HepG2 (cell line): ENCODE measurements around the gene NAALADL1. TPM values are rescaled to one million over a fixed set of nuclear protein-coding genes. Genes with fewer than 3 reads are reported as not detected.

Source experiments
- CEBPZ ChIP-seq: IDR thresholded peaks from 2 replicates; pipeline ENCODE4 v1.6.1; 2012; ENCODE audit warnings: low read length, improper control_type of control experiment
- FOXC1 ChIP-seq: sonication (generic); formaldehyde crosslinking; IDR thresholded peaks from 2 replicates; pipeline ENCODE4 v1.8.0; 2022; ENCODE audit warnings: mild to moderate bottlenecking, missing genetic modification reagents, borderline replicate concordance
- FUBP1 ChIP-seq: sonication (generic); formaldehyde crosslinking; IDR thresholded peaks from 2 replicates; pipeline ENCODE4 v1.5.1; 2020; ENCODE audit warnings: missing genetic modification reagents, mild to moderate bottlenecking, borderline replicate concordance
- HNF1B ChIP-seq: sonication (generic); formaldehyde crosslinking; IDR thresholded peaks from 2 replicates; pipeline ENCODE4 v1.5.1; 2020; ENCODE audit warnings: mild to moderate bottlenecking, moderate library complexity, missing genetic modification reagents
- HOXD1 ChIP-seq: sonication (generic); formaldehyde crosslinking; IDR thresholded peaks from 2 replicates; pipeline ENCODE4 v1.5.0; 2020; ENCODE audit warnings: missing genetic modification reagents
- MATR3 ChIP-seq: sonication (generic); formaldehyde crosslinking; IDR thresholded peaks from 2 replicates; pipeline ENCODE4 v1.4.0; 2020; ENCODE audit warnings: missing genetic modification reagents
- MED8 ChIP-seq: sonication (generic); formaldehyde crosslinking; IDR thresholded peaks from 2 replicates; pipeline ENCODE4 v1.8.1; 2023; ENCODE audit warnings: mild to moderate bottlenecking, missing genetic modification reagents; ENCODE audit not compliant: insufficient replicate concordance
- NCOA2 ChIP-seq: sonication (generic); formaldehyde crosslinking; IDR thresholded peaks from 2 replicates; pipeline ENCODE4 v1.8.0; 2022; ENCODE audit warnings: inconsistent platforms
- NPAS2 ChIP-seq: sonication (generic); formaldehyde crosslinking; IDR thresholded peaks from 2 replicates; pipeline ENCODE4 v1.8.0; 2022; ENCODE audit warnings: mild to moderate bottlenecking, missing genetic modification reagents, borderline replicate concordance
- RBM22 ChIP-seq: fragments of 200-400 bp; formaldehyde crosslinking; optimal IDR thresholded peaks from 2 replicates; pipeline ENCODE3; 2017; ENCODE audit warnings: mild to moderate bottlenecking, low read length, moderate library complexity
- SIN3B ChIP-seq: fragments of 150-350 bp; IDR thresholded peaks from 2 replicates; pipeline ENCODE4 v1.6.1; 2014; ENCODE audit warnings: low read length
- SIX1 ChIP-seq: sonication (generic); formaldehyde crosslinking; IDR thresholded peaks from 2 replicates; pipeline ENCODE4 v1.4.0; 2020; ENCODE audit warnings: missing genetic modification reagents, borderline replicate concordance
- XBP1 ChIP-seq: sonication (generic); formaldehyde crosslinking; IDR thresholded peaks from 2 replicates; pipeline ENCODE4 v1.5.0; 2020; ENCODE audit warnings: missing genetic modification reagents
- YEATS4 ChIP-seq: sonication (generic); formaldehyde crosslinking; IDR thresholded peaks from 2 replicates; pipeline ENCODE4 v1.4.0; 2020; ENCODE audit warnings: missing genetic modification reagents, borderline replicate concordance
- ZBTB1 ChIP-seq: sonication (generic); formaldehyde crosslinking; IDR thresholded peaks from 2 replicates; pipeline ENCODE4 v1.4.0; 2020; ENCODE audit warnings: missing genetic modification reagents, borderline replicate concordance
- ZBTB26 ChIP-seq: IDR thresholded peaks from 2 replicates; pipeline ENCODE4 v1.6.1; 2016; ENCODE audit warnings: missing compliant biosample characterization, missing genetic modification reagents, borderline replicate concordance
- ZBTB3 ChIP-seq: sonication (generic); formaldehyde crosslinking; IDR thresholded peaks from 2 replicates; pipeline ENCODE4 v1.4.0; 2020; ENCODE audit warnings: low read depth, mild to moderate bottlenecking, moderate library complexity, missing genetic modification reagents, borderline replicate concordance
- ZBTB38 ChIP-seq: sonication (generic); formaldehyde crosslinking; IDR thresholded peaks from 2 replicates; pipeline ENCODE4 v1.5.1; 2020; ENCODE audit warnings: mild to moderate bottlenecking, missing genetic modification reagents
- ZNF543 ChIP-seq: sonication (generic); formaldehyde crosslinking; IDR thresholded peaks from 2 replicates; pipeline ENCODE4 v1.4.0; 2020; ENCODE audit warnings: mild to moderate bottlenecking, missing genetic modification reagents
- ZNF784 ChIP-seq: sonication (generic); formaldehyde crosslinking; IDR thresholded peaks from 2 replicates; pipeline ENCODE4 v1.5.1; 2020; ENCODE audit warnings: missing genetic modification reagents, mild to moderate bottlenecking, borderline replicate concordance
- polyA plus RNA-seq, 8 experiments: library from polyadenylated mRNA; depleted of rRNA in 3 of 8; stranded (reverse) in 7 of 8; unstranded in 1 of 8; fragments of >200 nt; fragmentation: Illumina TruSeq in 4 of 8; extraction: Trizol in 4 of 8; gene quantifications; 2 replicates each; pipeline versions ENCODE4 v1.2.1 to v1.2.3, GENCODE V29; 2011 to 2016; ENCODE audit warnings: low read depth in 4 of 8, missing spikeins in 1 of 8, mixed read lengths in 1 of 8; ENCODE audit not compliant: insufficient read depth in 1 of 8
- total RNA-seq, 5 experiments: library from RNA; depleted of rRNA; stranded (reverse); fragments of >200 nt; fragmentation: Illumina TruSeq; extraction: Trizol; gene quantifications; 2 replicates each; pipeline ENCODE4 v1.2.3, GENCODE V29; 2016; ENCODE audit warnings: low read depth in 1 of 5

The NAALADL1 gene
- total and polyA plus RNA-seq, 2 of the 13 experiments (the other 11 are each of a cell fraction or from before 2014, with no cell fraction given) = 9.3 to 33.9 TPM

GRCh38 chr11:64996710-64997380 lies 61.5 kb downstream of the NAALADL1 start, which contains the start of gene BATF2 (continued):
- TF ChIP-seq ZNF543 (CRISPR knock-in tag) (peak; percentile 48; the same call in 1 of the 2 replicates), HOXD1 (CRISPR knock-in tag) (no peak), NPAS2 (CRISPR knock-in tag) (no peak), FOXC1 (CRISPR knock-in tag) (no peak), ZNF784 (CRISPR knock-in tag) (0 out of 2 replicates have a peak, but pooled peaks have one; percentile 17), ZBTB38 (CRISPR knock-in tag) (no peak), ZBTB26 (CRISPR knock-in tag) (peak; percentile 79; the same call in 1 of the 2 replicates), CEBPZ (no peak), YEATS4 (CRISPR knock-in tag) (no peak), RBM22 (no peak), ZBTB1 (CRISPR knock-in tag) (no peak), MED8 (CRISPR knock-in tag) (no peak), NCOA2 (CRISPR knock-in tag) (peak; percentile 68; the same call in 1 of the 2 replicates), MATR3 (no peak), XBP1 (no peak), ZBTB3 (CRISPR knock-in tag) (no peak), SIX1 (CRISPR knock-in tag) (peak; percentile 16; the same call in 1 of the 2 replicates), FUBP1 (CRISPR knock-in tag) (no peak), HNF1B (no peak; the same call in none of the 2 replicates), SIN3B (no peak)
